EH (cell line): ENCODE results near the gene RBM4B.

Experiments used
- DNase-seq: peaks from one replicate; pipeline ENCODE4 v3.0.0-alpha.2; 2015; ENCODE audit warnings: low read depth

The RBM4B gene

GRCh38 chr11:66707486-66707885, 29.8 kb upstream of the RBM4B start:
- DNase-seq, result no peak

- no peak for DNase-seq
Measured at GRCh38 chr11:66706989-66707388, 29.3 kb upstream of the RBM4B start.

- no peak for DNase-seq
Measured at GRCh38 chr11:66705587-66706335, 28.1 kb upstream of the RBM4B start.

- DNase-seq, result no peak
Measured at GRCh38 chr11:66704659-66705360, 27.1 kb upstream of the RBM4B start.

GRCh38 chr11:66701432-66702240, 23.9 kb upstream of the RBM4B start:
- DNase-seq, result no peak

- no peak for DNase-seq
Measured at GRCh38 chr11:66700742-66701141, 23.1 kb upstream of the RBM4B start.

- DNase-seq, result no peak
Measured at GRCh38 chr11:66700337-66700736, 22.6 kb upstream of the RBM4B start.

GRCh38 chr11:66698491-66698890, 20.8 kb upstream of the RBM4B start:
- DNase-seq, result no peak

- no peak for DNase-seq
Measured at GRCh38 chr11:66697988-66698387, 20.3 kb upstream of the RBM4B start.

GRCh38 chr11:66696146-66696545, 18.5 kb upstream of the RBM4B start:
- DNase-seq, result no peak

GRCh38 chr11:66694732-66695207, 17.1 kb upstream of the RBM4B start:
- peak; percentile 97 for DNase-seq

GRCh38 chr11:66694056-66694410, 16.3 kb upstream of the RBM4B start:
- no peak for DNase-seq

GRCh38 chr11:66693356-66694055, 15.8 kb upstream of the RBM4B start:
- no peak for DNase-seq

GRCh38 chr11:66692871-66693331, 15.2 kb upstream of the RBM4B start:
- DNase-seq, result no peak

GRCh38 chr11:66692446-66692845, 14.8 kb upstream of the RBM4B start:
- DNase-seq, result no peak

GRCh38 chr11:66691311-66691980, 13.8 kb upstream of the RBM4B start:
- no peak for DNase-seq

- no peak for DNase-seq
Measured at GRCh38 chr11:66689661-66690590, 12.2 kb upstream of the RBM4B start.

- DNase-seq, result no peak
Measured at GRCh38 chr11:66688561-66689534, 11.2 kb upstream of the RBM4B start.

- no peak for DNase-seq
Measured at GRCh38 chr11:66687831-66688281, 10.2 kb upstream of the RBM4B start.
